Neural cell (in vitro differentiated cells): ENCODE measurements around the gene SMARCA4.

Experiments
- CTCF ChIP-seq: fragments of 450-650 bp; IDR thresholded peaks from 2 replicates; pipeline ENCODE4 v1.5.1; 2014; ENCODE audit warnings: antibody characterized with exemption, mild to moderate bottlenecking, moderate library complexity; ENCODE audit not compliant: poor library complexity, severe bottlenecking
- EP300 ChIP-seq: fragments of 450-650 bp; conservative IDR thresholded peaks from 2 replicates; pipeline ENCODE4 v1.6.1; 2014; ENCODE audit warnings: antibody characterized with exemption, mild to moderate bottlenecking, moderate library complexity; ENCODE audit not compliant: poor library complexity, severe bottlenecking
- EZH2 ChIP-seq: fragments of 200-600, 300-800 bp; shearing (Covaris generic), sonication (generic); IDR thresholded peaks from 2 replicates; pipeline ENCODE4 v1.6.1; 2014; ENCODE audit warnings: antibody characterized with exemption, low read length, borderline replicate concordance, mild to moderate bottlenecking; ENCODE audit not compliant: insufficient read depth, poor library complexity, severe bottlenecking
- POLR2AphosphoS5 ChIP-seq: IDR thresholded peaks from 2 replicates; pipeline ENCODE4 v1.6.1; 2012
- RAD21 ChIP-seq: fragments of 450-650 bp; conservative IDR thresholded peaks from 2 replicates; pipeline ENCODE4 v1.6.1; 2014; ENCODE audit warnings: antibody characterized with exemption, mild to moderate bottlenecking, moderate library complexity
- REST ChIP-seq: IDR thresholded peaks from 2 replicates; pipeline ENCODE4 v1.6.1; 2012; ENCODE audit warnings: borderline replicate concordance
- SMC3 ChIP-seq: fragments of 450-650 bp; conservative IDR thresholded peaks from 2 replicates; pipeline ENCODE4 v1.6.1; 2014; ENCODE audit warnings: antibody characterized with exemption, mild to moderate bottlenecking, moderate library complexity; ENCODE audit not compliant: poor library complexity
- TAF1 ChIP-seq: IDR thresholded peaks from 2 replicates; pipeline ENCODE4 v1.6.1; 2012; ENCODE audit warnings: low read depth

- TF ChIP-seq EZH2, result no peak
- TF ChIP-seq CTCF, result no peak
- no peak for TF ChIP-seq POLR2AphosphoS5
- no peak for TF ChIP-seq SMC3
- no peak for TF ChIP-seq REST
- no peak for TF ChIP-seq TAF1
- TF ChIP-seq RAD21, result no peak
- no peak for TF ChIP-seq EP300
These were observed 31.4 kb upstream of the SMARCA4 start for GRCh38 chr19:10929402-10929794.
